B cell (primary cell): ENCODE results near the gene CLSTN2. TPM values are rescaled to one million over a fixed set of nuclear protein-coding genes. Genes with fewer than 3 reads are reported as not detected.

Source experiments
- ATAC-seq: fragments of 200-7000 bp; cut with Tn5 transposase; one replicate; pipeline ENCODE4 v1.10.0; 2021; ENCODE audit warnings: low read depth, mild to moderate bottlenecking, moderate number of reproducible peaks, moderate library complexity
- CTCF ChIA-PET: fragments of 350-600 bp; sonication (Branson Sonifier 250); formaldehyde crosslinking; loops from one replicate; lab custom pipeline; 2021; ENCODE audit warnings: antibody characterized with exemption, inconsistent platforms; lab: Charles Lee
- POLR2A ChIA-PET: fragments of 350-600 bp; sonication (Branson Sonifier 250); formaldehyde crosslinking; loops from one replicate; lab custom pipeline; 2021; ENCODE audit warnings: antibody characterized with exemption; lab: Charles Lee
- DNase-seq: peaks from one replicate; pipeline ENCODE4 v3.0.0; 2013
- H2AFZ ChIP-seq: 2 replicates; pipeline ENCODE4 v1.6.1; 2012; ENCODE audit warnings: mild to moderate bottlenecking, low read depth, low read length; ENCODE audit not compliant: insufficient read depth, poor library complexity, severe bottlenecking
- H3K27ac ChIP-seq, 2 donors: 1 replicate in 1 of 2; 2 replicates in 1 of 2; pipeline ENCODE4 v1.5.1; 2012 to 2013; ENCODE audit warnings: low read length in 2 of 2, mild to moderate bottlenecking in 2 of 2, moderate library complexity in 1 of 2
- H3K27me3 ChIP-seq, 4 experiments: fragments of 200-600 bp in 1 of 4; sonication (generic) in 1 of 4; replicated peaks in 1 of 4; 1 replicate in 2 of 4; 2 replicates in 2 of 4; pipeline versions ENCODE4 v1.6.1 to v1.7.0; 2013 to 2016; ENCODE audit warnings: low read length in 3 of 4, mild to moderate bottlenecking in 2 of 4, mixed read lengths in 1 of 4, moderate library complexity in 1 of 4; ENCODE audit not compliant: insufficient read depth in 4 of 4, control insufficient read depth in 3 of 4; ENCODE audit errors: control extremely low read depth in 1 of 4
- H3K36me3 ChIP-seq, 2 experiments: replicated peaks in 1 of 2; 1 replicate in 1 of 2; 2 replicates in 1 of 2; pipeline versions ENCODE4 v1.6.1 to v1.7.1; 2013; ENCODE audit warnings: low read length in 1 of 2; ENCODE audit not compliant: insufficient read depth in 2 of 2, control insufficient read depth in 1 of 2; ENCODE audit errors: control extremely low read depth in 1 of 2, extremely low read depth in 1 of 2
- H3K4me1 ChIP-seq, 2 donors: fragments of 200-600 bp in 1 of 2; sonication (generic) in 1 of 2; 1 replicate in 1 of 2; 2 replicates in 1 of 2; pipeline versions ENCODE4 v1.5.1 to v1.6.1; 2013 to 2017; ENCODE audit warnings: low read length in 2 of 2; ENCODE audit not compliant: control insufficient read depth in 2 of 2, insufficient read depth in 2 of 2
- H3K4me2 ChIP-seq: replicated peaks from 2 replicates; pipeline ENCODE3; 2012; ENCODE audit warnings: mild to moderate bottlenecking, low read depth, low read length; ENCODE audit not compliant: poor library complexity, severe bottlenecking
- H3K4me3 ChIP-seq, 5 experiments: fragments of 200-600 bp in 1 of 5; sonication (generic) in 1 of 5; 1 replicate in 3 of 5; 2 replicates in 2 of 5; pipeline versions ENCODE4 v1.5.1 to v1.7.0; 2011 to 2016; ENCODE audit warnings: low read length in 4 of 5, mild to moderate bottlenecking in 4 of 5, low read depth in 2 of 5, control low read depth in 1 of 5, moderate library complexity in 1 of 5; ENCODE audit not compliant: insufficient read depth in 1 of 5; ENCODE audit errors: control extremely low read depth in 1 of 5, extremely low read depth in 1 of 5
- H3K79me2 ChIP-seq: fragments of 200-600 bp; sonication (generic); one replicate; pipeline ENCODE4 v1.6.0; 2016; ENCODE audit warnings: low read length; ENCODE audit not compliant: control insufficient read depth, insufficient read depth
- H3K9ac ChIP-seq: fragments of 200-600 bp; sonication (generic); 2 replicates; pipeline ENCODE4 v1.6.1; 2017; ENCODE audit warnings: mild to moderate bottlenecking, low read length, moderate library complexity
- H3K9me3 ChIP-seq, 3 donors: one replicate each; pipeline versions ENCODE4 v1.6.1 to v1.7.1; 2013; ENCODE audit warnings: low read length in 2 of 3; ENCODE audit not compliant: control insufficient read depth in 2 of 3, insufficient read depth in 1 of 3; ENCODE audit errors: control extremely low read depth in 1 of 3
- H4K20me1 ChIP-seq: 2 replicates; pipeline ENCODE4 v1.6.0; 2012; ENCODE audit warnings: mild to moderate bottlenecking, low read length; ENCODE audit not compliant: insufficient read depth, control insufficient read depth, poor library complexity, severe bottlenecking
- H3K27ac Mint-ChIP-seq: one replicate; pipeline ENCODE4 v1.8.0; 2021; ENCODE audit warnings: mixed read lengths
- H3K27me3 Mint-ChIP-seq: one replicate; pipeline ENCODE4 v1.8.0; 2021; ENCODE audit warnings: mixed read lengths
- H3K4me1 Mint-ChIP-seq: one replicate; pipeline ENCODE4 v1.8.0; 2021; ENCODE audit warnings: mixed read lengths
- H3K4me3 Mint-ChIP-seq: one replicate; pipeline ENCODE4 v1.8.0; 2021; ENCODE audit warnings: mixed read lengths
- H3K9me3 Mint-ChIP-seq: one replicate; pipeline ENCODE4 v1.8.0; 2022; ENCODE audit warnings: mixed read lengths; ENCODE audit not compliant: insufficient read depth
- EZH2 ChIP-seq: IDR thresholded peaks from 2 replicates; pipeline ENCODE4 v1.6.1; 2012; ENCODE audit warnings: borderline replicate concordance, low read depth, mild to moderate bottlenecking, moderate library complexity, low read length; ENCODE audit not compliant: insufficient read depth, poor library complexity, severe bottlenecking
- WGBS: methylation state at CpG from one replicate; pipeline ENCODE4 v1.1.5; 2013; ENCODE audit warnings: missing lambda C conversion rate; ENCODE audit not compliant: insufficient coverage; 5-methylcytosine and 5-hydroxymethylcytosine counted together
- intact Hi-C: fragments of 100-400 bp; cut with micrococcal nuclease; formaldehyde crosslinking; loops from one replicate; pipeline ENCODE4 v1.10.0; 2022
- polyA plus RNA-seq: library from polyadenylated mRNA; depleted of rRNA; stranded (reverse); fragments of >200 nt; gene quantifications from 2 replicates; pipeline ENCODE4 v1.2.3, GENCODE V29; 2012
- total RNA-seq, 2 donors: library from RNA; stranded (reverse); fragments of 120-200 nt in 1 of 2; gene quantifications; 1 replicate in 1 of 2; 2 replicates in 1 of 2; pipeline versions ENCODE4 v1.2.3 to v1.2.4, GENCODE V29; 2013 to 2022
- TF ChIP-seq, protein P1 (sequence below): fragments of 200-600 bp; IDR thresholded peaks from one replicate; pipeline ENCODE4 v1.8.0; 2022; ENCODE audit warnings: antibody characterized with exemption, mild to moderate bottlenecking

Gene CLSTN2
- total and polyA plus RNA-seq, 2 donors (not counting 1 experiment from before 2014, with no cell fraction given), result not detected

DNA sequence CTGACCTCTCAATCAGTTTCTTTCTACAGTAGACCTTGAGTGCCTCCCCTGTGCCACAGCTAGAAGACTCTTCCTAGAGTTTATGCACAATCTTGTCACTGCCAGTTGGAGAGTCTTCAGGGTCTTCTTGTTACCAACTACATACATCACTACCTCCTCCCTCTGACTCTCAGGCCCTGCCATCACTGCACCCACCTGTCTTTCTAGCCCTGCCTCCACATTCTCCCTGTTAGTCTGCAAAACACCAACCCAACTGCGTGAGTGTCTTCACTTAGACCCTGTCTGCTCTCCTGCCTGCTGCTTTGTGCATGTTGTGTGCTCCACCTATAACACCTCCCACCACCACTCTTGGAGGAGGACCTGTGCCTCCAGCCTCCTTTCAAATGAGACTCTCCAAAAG lies 34.4 kb downstream of the CLSTN2 start:
- TF ChIP-seq, protein P1, sequence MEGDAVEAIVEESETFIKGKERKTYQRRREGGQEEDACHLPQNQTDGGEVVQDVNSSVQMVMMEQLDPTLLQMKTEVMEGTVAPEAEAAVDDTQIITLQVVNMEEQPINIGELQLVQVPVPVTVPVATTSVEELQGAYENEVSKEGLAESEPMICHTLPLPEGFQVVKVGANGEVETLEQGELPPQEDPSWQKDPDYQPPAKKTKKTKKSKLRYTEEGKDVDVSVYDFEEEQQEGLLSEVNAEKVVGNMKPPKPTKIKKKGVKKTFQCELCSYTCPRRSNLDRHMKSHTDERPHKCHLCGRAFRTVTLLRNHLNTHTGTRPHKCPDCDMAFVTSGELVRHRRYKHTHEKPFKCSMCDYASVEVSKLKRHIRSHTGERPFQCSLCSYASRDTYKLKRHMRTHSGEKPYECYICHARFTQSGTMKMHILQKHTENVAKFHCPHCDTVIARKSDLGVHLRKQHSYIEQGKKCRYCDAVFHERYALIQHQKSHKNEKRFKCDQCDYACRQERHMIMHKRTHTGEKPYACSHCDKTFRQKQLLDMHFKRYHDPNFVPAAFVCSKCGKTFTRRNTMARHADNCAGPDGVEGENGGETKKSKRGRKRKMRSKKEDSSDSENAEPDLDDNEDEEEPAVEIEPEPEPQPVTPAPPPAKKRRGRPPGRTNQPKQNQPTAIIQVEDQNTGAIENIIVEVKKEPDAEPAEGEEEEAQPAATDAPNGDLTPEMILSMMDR, result no peak
- no peak for TF ChIP-seq EZH2
- H3K79me2 ChIP-seq, result no peaks in the 10 kb centered on the region
- no peaks in the 10 kb centered on the region for H4K20me1 ChIP-seq
- H3K27ac Mint-ChIP-seq, result no peak overlapping the region
- DNase-seq (no peak), ATAC-seq (no peak)
- H3K9ac ChIP-seq, result no peak overlapping the region
- peaks cover 3% of the 10 kb centered on the region for H3K27me3 Mint-ChIP-seq
- H3K27ac ChIP-seq, result no peak overlapping the region
- POLR2A ChIA-PET, result no interaction called here
- no peaks in the 10 kb centered on the region for H3K4me1 ChIP-seq
- H3K4me2 ChIP-seq, result no peak overlapping the region
- H3K9me3 Mint-ChIP-seq, result no peaks in the 10 kb centered on the region
- H2AFZ ChIP-seq, result no peak overlapping the region
- no peak overlapping the region for H3K4me3 ChIP-seq
- intact Hi-C loops, result no loop called here
- H3K27me3 ChIP-seq, result peaks cover 0 to 8% (median 0%) of the 10 kb centered on the region in 4 experiments
- H3K4me3 Mint-ChIP-seq, result no peak overlapping the region
- CTCF ChIA-PET, result no interaction called here
- no peaks in the 10 kb centered on the region for H3K4me1 Mint-ChIP-seq
- WGBS, result 81% methylated on average over 1 of the region's 1 CpG
- no peaks in the 10 kb centered on the region for H3K36me3 ChIP-seq
- H3K9me3 ChIP-seq, result no peaks in the 10 kb centered on the region

DNA sequence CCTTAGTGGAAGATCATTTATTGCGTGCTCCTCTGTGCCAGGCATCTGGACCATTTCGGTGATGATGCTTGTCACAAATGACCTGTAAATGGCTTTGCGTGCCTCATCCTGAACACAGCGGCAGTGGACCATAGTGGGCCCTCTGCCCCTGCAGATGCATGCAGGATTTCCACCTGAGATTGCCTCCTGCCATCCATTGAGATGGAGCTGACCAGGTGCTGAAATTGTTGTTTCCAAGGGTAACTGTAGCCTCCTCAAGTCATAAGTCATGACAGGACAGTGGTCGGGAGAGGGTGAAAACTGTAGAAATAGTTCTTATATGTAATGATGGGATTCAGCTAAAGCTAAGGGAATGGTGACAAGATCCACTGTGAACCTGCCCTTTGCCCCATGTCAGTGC lies 35.5 kb downstream of the CLSTN2 start:
- Histone ChIP-seq H4K20me1 (no peaks in the 10 kb centered on the region), H3K79me2 (no peaks in the 10 kb centered on the region), H3K36me3 (no peaks in the 10 kb centered on the region), H3K4me3 (no peak overlapping the region), H3K27me3 (peaks cover 0 to 2% (median 0%) of the 10 kb centered on the region in 4 experiments), H3K27ac (no peak overlapping the region), H3K9ac (no peak overlapping the region), H2AFZ (no peak overlapping the region), H3K4me2 (no peak overlapping the region), H3K9me3 (no peaks in the 10 kb centered on the region), H3K4me1 (no peaks in the 10 kb centered on the region)
- POLR2A ChIA-PET, result no interaction called here
- 90% methylated on average over 5 of the region's 5 CpGs for WGBS
- H3K27me3 Mint-ChIP-seq, result no peaks in the 10 kb centered on the region
- no peak overlapping the region for H3K4me3 Mint-ChIP-seq
- no peaks in the 10 kb centered on the region for H3K9me3 Mint-ChIP-seq
- TF ChIP-seq, protein P1, result no peak
- CTCF ChIA-PET, result no interaction called here
- intact Hi-C loops, result no loop called here
- DNase-seq, result no peak
- no peak overlapping the region for H3K27ac Mint-ChIP-seq
- no peak for ATAC-seq
- no peaks in the 10 kb centered on the region for H3K4me1 Mint-ChIP-seq
